Measurements from ENCODE around the gene ECM1. TPM values are rescaled to one million over a fixed set of nuclear protein-coding genes. Genes with fewer than 3 reads are reported as not detected.

Gene ECM1
- total and polyA plus RNA-seq, 2 of the 8 experiments (the other 6 are each of a cell fraction or from before 2014, with no cell fraction given), result 0.95 to 0.98 TPM

GRCh38 chr1:150513351-150513791 lies 5.5 kb downstream of the ECM1 start:
- Histone ChIP-seq H2BK12ac (ENCODE audit: low read depth, low read length) (no peak overlapping the region), H3K4me1 (replicated peaks in 1 of 4; ENCODE audit: control insufficient read depth in 3 of 4, insufficient read depth in 4 of 4, low read length in 3 of 4) (peaks cover 0 to 4% (median 3%) of the 10 kb centered on the region in 4 experiments; a peak in 5 of 7 replicates), H4K91ac (replicated peaks; ENCODE audit: insufficient read length, low read length) (no peak overlapping the region), H2AFZ (ENCODE audit: low read length) (no peak overlapping the region), H3K56ac (replicated peaks; ENCODE audit: insufficient read length, low read depth, low read length) (no peak overlapping the region), H4K8ac (ENCODE audit: extremely low read depth, insufficient read depth, low read length) (no peak overlapping the region), H3K79me2 (ENCODE audit: control insufficient read depth in 1 of 2, insufficient read depth in 2 of 2, low read length in 2 of 2) (no peaks in the 10 kb centered on the region), H3K4me3 (ENCODE audit: extremely low read depth in 1 of 4, insufficient read depth in 2 of 4, low read depth in 3 of 4, low read length in 4 of 4) (no peak overlapping the region), H3K27me3 (replicated peaks in 1 of 4; ENCODE audit: control insufficient read depth in 3 of 4, extremely low read depth in 1 of 4, insufficient read depth in 3 of 4, low read length in 3 of 4) (no peaks in the 10 kb centered on the region; a peak in 1 of 7 replicates), H3K4ac (replicated peaks; ENCODE audit: insufficient read length, low read depth, low read length) (no peak overlapping the region), H3K23ac (ENCODE audit: insufficient read length) (no peak overlapping the region), H2AK5ac (ENCODE audit: low read depth, low read length) (no peak overlapping the region), H4K5ac (ENCODE audit: insufficient read length, low read depth, low read length) (no peak overlapping the region), H3K4me2 (ENCODE audit: insufficient read depth in 1 of 2, low read depth in 2 of 2, low read length in 2 of 2) (no peak overlapping the region), H3K36me3 (ENCODE audit: control insufficient read depth in 2 of 4, insufficient read depth in 4 of 4, low read length in 3 of 4) (no peaks in the 10 kb centered on the region), H3K23me2 (ENCODE audit: low read depth, low read length) (peaks cover 5% of the 10 kb centered on the region), H2BK15ac (ENCODE audit: low read length) (no peak overlapping the region), H3K9me3 (ENCODE audit: insufficient read depth in 2 of 2, low read depth in 1 of 2, low read length in 1 of 2) (no peaks in the 10 kb centered on the region), H3K18ac (ENCODE audit: extremely low read depth, low read length) (no peak overlapping the region), H3K14ac (ENCODE audit: insufficient read length) (no peak overlapping the region), H3K27ac (ENCODE audit: low read depth, low read length) (no peak overlapping the region), H2BK5ac (ENCODE audit: low read depth, low read length) (no peak overlapping the region), H3K9ac (replicated peaks in 1 of 4; ENCODE audit: extremely low read depth in 1 of 4, low read depth in 3 of 4, low read length in 3 of 4) (no peak overlapping the region), H2BK20ac (ENCODE audit: low read length) (no peak overlapping the region), H4K20me1 (replicated peaks in 1 of 2; ENCODE audit: control insufficient read depth in 1 of 2, insufficient read depth in 2 of 2, low read length in 2 of 2) (no peaks in the 10 kb centered on the region), H2BK120ac (replicated peaks; ENCODE audit: low read depth, low read length) (no peak overlapping the region), H3K79me1 (ENCODE audit: low read depth, low read length) (no peaks in the 10 kb centered on the region)
- POLR2A ChIA-PET (ENCODE audit: partially characterized antibody), result interaction anchor here (0.6 to 1.7 kb wide), 3 partner anchors 15 to 144 kb away, joined by 4 read pairs; no protein-coding TSS in a partner anchor
- CTCF ChIA-PET (ENCODE audit: partially characterized antibody), result interaction anchor here (22.4 kb wide), 1 partner anchor 19 kb away, joined by 253 read pairs; no protein-coding TSS in a partner anchor
- no peak for TF ChIP-seq SIRT6 (IDR thresholded peaks at IDR 0.05; ENCODE audit: low read length)
- TF ChIP-seq NANOG (IDR thresholded peaks at IDR 0.05; ENCODE audit: insufficient read depth, low read depth, low read length, poor library complexity, severe bottlenecking), result no peak
- TF ChIP-seq E2F6 (IDR thresholded peaks at IDR 0.05), result no peak
- TF ChIP-seq TEAD4 (IDR thresholded peaks at IDR 0.05; ENCODE audit: low read depth, low read length), result no peak
- no peak for TF ChIP-seq JUND (IDR thresholded peaks at IDR 0.05; ENCODE audit: low read length)
- no peak for FAIRE-seq
- WGBS, 2 experiments (ENCODE audit: extremely low coverage in 1 of 2, insufficient coverage in 1 of 2, insufficient read length in 1 of 2, insufficient replicate concordance in 2 of 2, low coverage in 1 of 2, low lambda C conversion rate in 2 of 2, missing lambda C conversion rate in 1 of 2), result 92% methylated on average over 7 of the region's 7 CpGs; no CpG with 5 or more reads in 1 of the 2 experiments
- DNase-seq (ENCODE audit: low read depth in 1 of 2, low spot score in 2 of 2), result no peak
